GM12873 (cell line): ENCODE results near the gene CLEC2L.

Experiments
- TF ChIP-seq, protein P1 (sequence below): IDR thresholded peaks from 2 replicates; pipeline ENCODE4 v1.5.1; 2012; ENCODE audit warnings: low read depth, mild to moderate bottlenecking, moderate library complexity, low read length, control low read depth; ENCODE audit not compliant: insufficient read depth; ENCODE audit errors: missing control alignments

CLEC2L gene

DNA sequence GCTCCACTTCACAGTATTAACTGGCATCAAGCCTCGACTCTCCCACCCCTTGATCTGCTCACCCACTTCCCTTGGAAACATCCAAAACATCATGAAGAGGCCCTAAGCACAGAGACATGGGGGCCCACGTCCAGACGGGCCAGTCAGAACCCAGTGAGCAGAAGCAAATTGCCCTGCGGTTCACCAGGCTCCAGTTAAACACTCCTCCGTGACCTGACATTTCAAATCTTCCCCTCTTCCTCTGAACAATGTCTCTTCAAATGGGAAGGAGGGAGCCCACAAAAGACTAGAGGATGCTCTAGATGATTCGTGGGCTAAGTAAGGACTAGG is 44.8 kb downstream of the CLEC2L start:
- TF ChIP-seq, protein P1, sequence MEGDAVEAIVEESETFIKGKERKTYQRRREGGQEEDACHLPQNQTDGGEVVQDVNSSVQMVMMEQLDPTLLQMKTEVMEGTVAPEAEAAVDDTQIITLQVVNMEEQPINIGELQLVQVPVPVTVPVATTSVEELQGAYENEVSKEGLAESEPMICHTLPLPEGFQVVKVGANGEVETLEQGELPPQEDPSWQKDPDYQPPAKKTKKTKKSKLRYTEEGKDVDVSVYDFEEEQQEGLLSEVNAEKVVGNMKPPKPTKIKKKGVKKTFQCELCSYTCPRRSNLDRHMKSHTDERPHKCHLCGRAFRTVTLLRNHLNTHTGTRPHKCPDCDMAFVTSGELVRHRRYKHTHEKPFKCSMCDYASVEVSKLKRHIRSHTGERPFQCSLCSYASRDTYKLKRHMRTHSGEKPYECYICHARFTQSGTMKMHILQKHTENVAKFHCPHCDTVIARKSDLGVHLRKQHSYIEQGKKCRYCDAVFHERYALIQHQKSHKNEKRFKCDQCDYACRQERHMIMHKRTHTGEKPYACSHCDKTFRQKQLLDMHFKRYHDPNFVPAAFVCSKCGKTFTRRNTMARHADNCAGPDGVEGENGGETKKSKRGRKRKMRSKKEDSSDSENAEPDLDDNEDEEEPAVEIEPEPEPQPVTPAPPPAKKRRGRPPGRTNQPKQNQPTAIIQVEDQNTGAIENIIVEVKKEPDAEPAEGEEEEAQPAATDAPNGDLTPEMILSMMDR: no peak

DNA sequence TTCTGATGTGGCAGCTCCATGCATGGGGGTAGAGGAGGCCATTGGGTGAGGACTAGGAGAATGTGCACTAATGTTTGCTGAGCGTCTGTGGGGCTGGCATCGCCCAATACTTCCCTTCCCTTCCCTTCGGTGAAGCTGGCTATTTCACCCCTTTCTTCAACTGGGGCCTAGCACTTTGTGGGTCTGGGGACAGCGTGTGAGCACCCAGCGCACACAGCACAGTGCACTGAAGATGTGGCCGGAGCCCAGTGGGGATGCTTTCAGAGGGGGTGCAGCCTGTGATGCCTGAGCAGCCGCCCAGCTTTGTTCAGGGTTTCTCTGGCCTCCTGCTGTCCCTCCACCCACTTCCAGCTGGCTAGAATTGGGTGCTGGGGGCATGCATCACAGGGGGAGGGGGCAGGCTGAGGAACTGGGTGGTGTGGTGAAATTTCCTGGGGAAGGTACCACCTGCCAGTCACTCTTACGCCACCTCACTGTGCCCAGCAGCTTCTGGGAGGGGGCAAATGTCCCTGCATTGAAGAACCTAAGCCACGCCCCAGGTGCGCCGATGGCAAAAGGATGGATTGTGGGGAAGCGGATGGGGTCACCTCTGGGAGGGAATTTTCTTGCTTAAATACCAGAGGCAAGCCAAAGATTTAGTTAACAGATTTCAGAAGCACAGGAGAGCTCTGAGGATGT is 45.5 kb downstream of the CLEC2L start:
- TF ChIP-seq, protein P1: no peak

DNA sequence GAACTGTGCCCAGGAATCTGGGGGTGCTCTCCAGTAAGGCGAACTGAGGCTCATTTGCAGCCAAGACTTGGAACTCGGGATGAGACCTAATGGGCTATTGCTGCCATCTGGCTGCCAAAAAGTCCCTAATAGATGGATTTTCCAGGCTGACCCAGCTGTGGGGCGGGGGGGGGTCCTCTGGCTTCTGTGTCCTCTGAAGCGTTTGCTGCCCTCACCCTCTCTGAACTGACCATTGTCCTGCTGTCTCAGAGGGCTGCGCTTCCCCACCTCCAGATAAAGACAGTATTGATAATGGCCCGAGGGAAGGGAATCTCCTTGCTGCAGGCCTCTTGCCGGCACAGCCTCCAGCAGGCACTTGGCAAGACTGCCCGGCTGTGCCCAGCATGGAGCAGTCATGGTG is 46.6 kb downstream of the CLEC2L start:
- TF ChIP-seq, protein P1: no peak

DNA sequence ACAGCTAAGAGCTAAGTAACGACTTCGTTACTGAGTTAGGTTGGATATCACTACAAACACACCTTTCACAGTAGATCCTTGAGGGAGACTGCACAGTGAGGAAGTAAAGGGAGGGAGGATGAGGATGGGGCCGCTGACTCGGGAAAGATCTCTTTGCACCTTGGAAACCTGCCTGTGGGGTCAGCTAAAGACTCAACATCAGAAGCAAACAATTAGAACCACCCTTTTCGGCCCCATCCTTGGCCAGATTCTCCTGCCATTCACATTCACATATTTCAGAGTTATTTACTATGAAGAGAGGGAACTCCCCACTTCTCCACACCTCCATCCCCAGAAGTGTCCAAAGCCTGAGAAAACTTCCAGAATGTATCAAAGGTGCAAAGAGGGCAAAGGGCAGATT is 47.1 kb downstream of the CLEC2L start:
- TF ChIP-seq, protein P1: no peak

DNA sequence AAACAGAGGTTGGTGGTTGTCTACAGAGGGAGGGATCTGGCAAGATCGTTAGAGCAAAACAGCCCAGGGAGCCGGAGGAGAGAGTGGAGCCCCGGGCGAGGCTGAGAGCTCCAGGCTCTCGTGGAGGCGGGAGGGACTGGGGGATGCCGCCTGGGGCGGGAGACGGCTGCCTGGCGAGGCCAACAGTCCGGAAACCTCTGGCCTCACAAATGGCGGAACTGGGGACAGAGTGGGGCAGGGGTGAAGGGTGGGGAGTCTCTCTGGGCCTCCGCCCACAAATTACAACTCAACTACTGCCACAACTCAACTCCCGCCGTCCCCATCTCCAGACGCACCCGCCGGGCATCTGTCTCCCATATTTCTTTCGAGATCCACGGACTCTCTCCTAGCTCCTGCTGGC is 47.7 kb downstream of the CLEC2L start:
- TF ChIP-seq, protein P1: no peak

DNA sequence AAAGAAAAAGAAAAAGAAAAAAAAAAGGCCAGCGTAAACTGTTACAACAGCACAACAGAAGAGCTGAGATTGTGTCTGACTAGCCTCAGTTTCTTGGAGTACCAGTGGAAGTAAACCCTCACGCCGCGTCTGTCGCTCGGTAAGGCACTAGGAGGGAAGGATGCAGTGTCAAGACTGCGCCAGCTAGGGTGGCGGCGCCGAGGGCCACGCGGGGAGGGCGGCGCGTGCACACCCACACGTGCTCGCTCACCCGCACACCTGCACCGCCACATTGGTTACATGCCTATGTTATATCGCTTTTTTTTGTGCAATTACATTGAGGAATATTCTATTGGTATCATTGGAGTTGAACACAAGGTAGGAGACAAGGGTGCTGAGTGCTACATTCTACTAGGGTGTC is 48.2 kb downstream of the CLEC2L start:
- TF ChIP-seq, protein P1: no peak

DNA sequence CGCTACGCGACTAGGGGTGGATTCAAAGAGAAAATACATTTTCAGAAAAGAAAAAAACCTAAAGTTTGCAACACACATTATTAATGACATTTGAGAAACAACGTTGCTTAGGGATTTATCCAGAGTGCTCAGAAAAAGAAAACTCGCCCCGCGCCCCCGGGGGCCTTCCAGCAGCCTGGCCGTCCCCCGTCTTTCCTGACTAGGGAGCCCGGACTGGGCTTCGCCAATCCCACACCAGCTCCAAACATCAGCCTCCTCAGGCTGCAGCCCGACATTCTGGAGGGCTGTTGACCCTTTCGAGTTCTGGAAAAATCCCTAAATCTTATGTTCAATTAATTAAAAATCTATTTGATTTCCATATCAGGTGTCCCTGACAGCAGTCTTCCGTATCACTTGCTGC is 48.6 kb downstream of the CLEC2L start:
- TF ChIP-seq, protein P1: no peak
